ENCODE results near the gene UBE2V1.

- TF ChIP-seq SREBF1 (IDR thresholded peaks at IDR 0.05; ENCODE audit: low read length) (no peak), REST (IDR thresholded peaks at IDR 0.05; ENCODE audit: low read depth, low read length) (no peak), CTCF (IDR thresholded peaks at IDR 0.05 in 2 of 3, conservative IDR thresholded peaks at IDR 0.05 in 1 of 3; ENCODE audit: control insufficient read depth in 2 of 3, extremely low read depth in 1 of 3, insufficient read depth in 1 of 3, low read depth in 3 of 3, low read length in 3 of 3) (no peak), YY1 (IDR thresholded peaks at IDR 0.05; ENCODE audit: low read depth, low read length) (no peak), RB1 (IDR thresholded peaks at IDR 0.05; ENCODE audit: borderline replicate concordance) (no peak), RELA (IDR thresholded peaks at IDR 0.05; ENCODE audit: borderline replicate concordance, partially characterized antibody) (no peak), FOXM1 (IDR thresholded peaks at IDR 0.05; ENCODE audit: low read depth, low read length) (no peak), MAX (IDR thresholded peaks at IDR 0.05; ENCODE audit: low read depth, low read length) (no peak), FOS (IDR thresholded peaks at IDR 0.05; ENCODE audit: borderline replicate concordance, extremely low read depth, insufficient read length) (no peak)
Measured at GRCh38 chr20:50149481-50150254, 36.7 kb upstream of the UBE2V1 start.

Measured in GM12878 (cell line).